GM18868 (cell line): Measurements from ENCODE around the gene CREB5.

Experiments used
- ATAC-seq: cut with Tn5 transposase; IDR thresholded peaks from one replicate; pipeline ENCODE4 v1.9.1; 2021; ENCODE audit warnings: mild to moderate bottlenecking, moderate library complexity; ENCODE audit not compliant: unreplicated experiment

CREB5 gene

DNA sequence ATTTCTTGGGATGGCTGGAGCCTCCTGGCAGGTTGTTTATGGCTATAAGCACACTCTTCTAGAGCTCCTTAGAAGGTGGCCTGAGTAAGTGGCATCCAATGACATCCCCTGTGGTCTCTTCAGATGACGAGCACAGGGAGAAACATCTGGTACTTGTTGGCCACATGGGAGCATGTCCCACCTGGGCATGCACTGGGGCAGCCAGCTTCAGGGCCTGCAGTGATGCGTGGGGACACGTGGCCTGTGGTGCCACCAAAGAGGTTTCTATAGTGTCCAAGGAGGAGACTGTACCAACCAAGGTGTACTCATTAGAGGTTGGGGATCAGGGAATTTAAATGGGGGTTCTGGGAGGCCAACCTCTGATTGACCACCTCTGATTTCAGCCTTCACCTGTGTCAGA lies 420.4 kb downstream of the CREB5 start:
- no peak for ATAC-seq

DNA sequence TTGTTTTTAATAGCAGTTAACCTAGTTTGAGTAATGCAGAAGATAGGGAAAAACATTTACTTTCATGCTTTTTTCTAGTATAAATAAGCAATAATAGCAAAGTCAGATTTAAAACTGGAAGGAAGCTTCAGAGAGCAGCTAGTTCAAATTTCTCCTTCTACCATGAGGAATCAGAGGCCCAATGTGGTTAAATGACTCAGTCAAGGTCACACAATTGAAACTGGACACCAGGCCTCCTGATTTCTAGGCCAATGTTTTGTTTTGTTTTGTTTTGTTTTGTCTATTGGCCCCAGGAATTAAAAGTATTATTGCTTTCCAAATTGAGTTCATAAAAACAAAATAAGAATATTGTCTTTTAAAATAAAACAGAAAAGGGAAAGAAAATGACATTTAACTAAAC lies 423.5 kb downstream of the CREB5 start:
- no peak for ATAC-seq

DNA sequence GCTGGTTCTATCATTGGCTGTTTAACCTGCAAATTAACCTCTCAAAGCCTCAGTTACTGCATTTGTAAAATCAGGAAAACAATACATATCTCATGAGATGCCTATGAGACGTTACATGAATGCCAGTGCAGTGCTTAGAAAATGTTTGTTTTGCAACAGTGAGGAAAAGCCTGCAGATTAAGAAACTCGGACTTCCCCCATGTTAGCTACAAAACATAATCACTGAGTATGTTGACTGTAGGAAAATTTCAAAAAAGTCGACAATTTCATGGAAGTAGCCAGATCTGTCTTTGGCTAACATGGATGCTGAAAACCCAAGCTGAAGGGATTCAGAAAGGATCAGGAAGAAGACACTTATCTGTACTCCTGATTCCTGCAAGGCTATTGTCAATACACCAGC lies 424.4 kb downstream of the CREB5 start:
- no peak for ATAC-seq

DNA sequence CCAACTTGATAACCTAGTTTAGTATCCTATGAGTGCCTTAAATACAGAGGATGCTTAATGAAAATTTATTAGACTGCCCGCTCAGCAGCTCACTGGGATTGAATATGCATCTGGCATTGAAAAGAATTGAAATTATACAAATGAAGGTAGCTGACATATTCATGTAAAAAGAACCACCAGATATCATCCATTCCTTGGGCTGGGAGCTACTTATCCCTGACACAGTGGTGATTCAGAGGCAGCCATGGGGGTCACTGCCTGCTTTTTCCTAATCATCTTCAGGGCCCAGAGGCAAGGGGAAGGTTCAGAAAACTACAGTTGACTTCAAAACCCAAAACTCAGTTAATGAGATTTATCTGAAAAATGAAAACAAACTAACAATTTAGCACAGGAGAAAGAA lies 424.9 kb downstream of the CREB5 start:
- no peak for ATAC-seq

DNA sequence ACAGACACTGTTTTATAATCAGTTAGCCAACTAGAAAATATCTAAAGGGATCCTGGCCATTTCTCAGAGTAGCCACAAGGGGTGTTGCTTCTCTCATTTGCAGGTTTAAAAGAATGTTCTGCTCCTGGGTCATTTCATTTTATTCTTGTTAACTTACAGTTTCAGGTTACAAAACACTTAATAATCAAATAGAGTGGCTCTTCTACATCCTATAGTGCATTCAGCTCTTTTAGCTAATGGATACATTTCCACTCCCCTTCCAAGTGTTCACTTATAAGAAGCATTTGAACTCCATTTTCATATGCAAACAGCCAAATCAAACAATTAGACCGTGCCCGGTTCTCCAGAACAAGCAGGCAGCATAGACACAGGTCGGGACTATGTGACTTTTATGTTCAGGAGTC lies 428.3 kb downstream of the CREB5 start:
- no peak for ATAC-seq

DNA sequence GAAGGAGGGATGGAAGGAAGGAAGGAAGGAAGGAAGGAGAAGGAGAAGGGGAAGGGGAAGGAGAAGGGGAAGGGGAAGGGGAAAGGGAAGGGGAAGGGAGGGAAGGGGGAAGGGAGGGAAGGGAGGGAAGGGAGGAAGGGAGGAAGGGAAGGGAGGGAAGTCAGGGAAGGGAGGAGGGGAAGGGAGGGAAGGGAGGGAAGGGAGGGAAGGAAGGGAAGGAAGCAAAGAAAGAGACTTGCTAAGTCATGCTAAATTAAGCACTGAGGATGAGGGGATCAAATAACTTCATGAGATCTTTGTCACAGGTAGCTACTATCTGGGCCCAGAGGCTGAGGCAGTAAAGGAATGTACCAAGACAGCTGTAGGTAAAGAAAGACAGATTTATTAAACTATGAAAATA lies 429.4 kb downstream of the CREB5 start:
- no peak for ATAC-seq

DNA sequence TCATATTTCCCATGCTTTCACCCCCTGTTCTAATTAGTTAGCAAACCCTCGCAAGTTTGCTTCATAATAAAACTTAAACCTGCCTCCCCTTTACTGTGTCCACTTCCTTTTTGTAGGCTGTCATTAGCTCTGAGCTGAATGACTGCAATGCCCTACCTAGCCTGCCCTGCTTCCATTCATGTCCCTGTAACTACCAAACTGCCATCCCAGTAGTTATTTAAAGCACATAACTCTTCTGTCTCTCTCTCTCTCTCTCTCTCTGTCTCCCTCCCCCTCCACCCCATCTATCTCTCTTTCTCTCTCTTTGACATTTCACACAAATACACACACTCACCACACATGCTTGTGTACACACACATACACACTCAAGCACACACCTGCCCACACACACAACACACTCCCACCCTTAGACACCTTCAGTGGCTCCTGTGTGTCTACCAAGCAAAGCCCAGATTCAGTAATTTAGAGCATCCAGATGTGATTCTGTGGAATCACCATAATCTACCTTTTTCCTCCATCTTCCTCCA lies 430.5 kb downstream of the CREB5 start:
- no peak for ATAC-seq

DNA sequence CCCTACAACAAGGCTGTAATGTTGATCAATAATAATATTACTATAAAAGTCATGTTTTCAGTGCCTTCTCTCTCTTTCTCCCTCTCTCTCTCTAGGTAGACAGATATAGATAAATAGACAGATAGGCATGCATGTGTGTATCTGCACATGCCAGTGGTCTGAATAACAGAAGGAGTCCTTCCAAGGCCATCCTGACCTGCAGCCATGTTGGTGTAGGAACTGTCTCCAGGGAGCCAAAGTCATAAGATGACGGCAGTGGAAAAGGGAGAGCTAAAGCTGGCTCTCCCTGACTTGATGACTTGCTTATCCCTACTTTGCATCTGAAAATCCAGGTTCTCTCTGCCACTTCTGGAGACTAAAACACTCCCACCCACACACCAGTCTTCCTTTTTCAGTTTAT lies 432.8 kb downstream of the CREB5 start:
- ATAC-seq, result no peak

DNA sequence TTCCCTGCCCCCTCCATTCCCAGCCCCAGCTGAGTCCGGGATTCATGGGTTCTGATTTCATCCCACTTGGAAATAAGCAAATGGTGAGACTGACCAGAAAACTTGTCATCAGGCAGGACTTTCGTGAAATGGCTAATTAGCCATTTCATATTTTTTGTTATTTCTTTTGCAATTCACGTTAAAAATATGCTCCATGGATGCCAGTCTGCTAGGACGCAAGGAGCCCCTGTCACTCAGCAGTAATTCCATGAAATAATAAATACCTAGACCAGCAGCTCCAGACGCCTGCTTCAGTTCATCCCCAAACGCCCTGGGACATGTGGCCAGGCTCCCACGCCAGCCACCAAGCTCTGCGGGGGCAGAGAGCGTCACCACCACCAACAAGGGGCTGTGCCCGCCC lies 434.9 kb downstream of the CREB5 start:
- no peak for ATAC-seq

DNA sequence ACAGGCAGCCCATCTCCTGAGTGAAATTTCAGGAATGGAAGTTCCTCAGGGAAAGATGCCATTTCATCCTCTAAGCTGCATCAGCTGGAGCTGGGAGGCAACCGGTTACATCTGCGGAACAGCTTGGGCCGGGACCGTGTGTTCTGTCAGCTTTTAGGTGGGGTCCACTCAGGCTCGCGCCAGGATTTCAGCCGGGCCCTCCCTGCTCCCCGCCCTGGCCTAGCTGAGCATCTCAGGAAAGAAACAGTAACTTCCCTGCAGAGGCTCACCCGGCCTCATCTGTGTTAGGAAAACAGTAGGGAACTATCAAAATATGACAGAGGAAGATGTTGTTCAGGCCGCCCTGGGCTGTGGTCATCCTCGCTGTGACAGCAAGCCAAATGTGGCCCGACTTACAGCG lies 435.4 kb downstream of the CREB5 start:
- no peak for ATAC-seq

DNA sequence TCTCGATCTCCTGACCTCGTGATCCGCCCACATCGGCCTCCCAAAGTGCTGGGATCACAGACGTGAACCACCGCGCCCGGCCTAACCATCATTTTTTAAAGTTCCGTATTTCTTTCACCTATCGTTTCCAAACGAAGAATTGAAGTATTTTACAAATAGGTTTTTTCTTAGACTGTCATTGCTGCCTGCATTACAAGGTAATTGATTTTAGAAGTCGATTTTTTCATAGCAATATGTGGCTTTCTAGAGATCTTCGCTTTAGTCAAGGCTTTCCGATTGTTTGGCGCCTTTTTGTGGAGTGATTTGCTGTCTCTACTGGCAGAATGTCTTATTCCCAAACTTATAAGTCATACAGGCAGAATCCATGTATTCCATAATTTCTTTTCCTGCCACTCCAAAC lies 436.6 kb downstream of the CREB5 start:
- no peak for ATAC-seq

DNA sequence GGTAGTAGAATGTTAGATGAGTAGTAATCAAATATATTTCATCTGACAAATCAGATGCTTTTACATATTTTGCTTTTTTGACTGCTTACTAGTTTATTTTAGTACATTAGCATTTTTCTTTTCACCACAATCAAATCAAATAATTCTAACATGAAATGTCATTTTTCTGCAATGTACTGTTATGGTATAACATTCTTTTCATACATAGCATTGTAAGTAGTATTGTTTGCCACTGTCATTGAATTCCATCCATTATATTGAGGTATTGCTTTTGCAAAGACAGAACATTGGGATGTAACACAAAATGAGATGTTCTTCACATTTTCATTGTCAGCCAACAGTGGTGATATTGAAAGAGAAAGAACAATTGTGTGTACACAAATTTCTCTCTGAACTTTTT lies 438.4 kb downstream of the CREB5 start:
- no peak for ATAC-seq

DNA sequence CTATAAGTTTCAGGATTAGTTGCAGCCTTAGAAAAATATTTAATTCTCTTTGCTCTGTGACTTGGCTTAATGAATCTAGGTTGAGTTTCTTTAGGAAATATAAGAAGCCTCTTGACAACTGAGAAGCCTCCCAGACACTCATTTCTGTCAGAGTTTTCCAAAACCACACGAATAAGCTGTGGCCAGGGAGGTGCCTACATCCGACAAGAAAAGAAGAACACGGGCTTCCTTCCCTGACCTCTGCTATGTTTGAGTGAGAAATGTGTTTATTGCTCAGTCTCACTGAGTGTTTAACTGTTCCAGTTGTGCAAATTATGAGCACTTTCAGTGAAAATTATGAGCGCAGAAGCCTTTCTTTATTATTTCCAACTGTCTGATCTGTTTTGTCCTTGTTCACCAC lies 440.8 kb downstream of the CREB5 start:
- no peak for ATAC-seq

DNA sequence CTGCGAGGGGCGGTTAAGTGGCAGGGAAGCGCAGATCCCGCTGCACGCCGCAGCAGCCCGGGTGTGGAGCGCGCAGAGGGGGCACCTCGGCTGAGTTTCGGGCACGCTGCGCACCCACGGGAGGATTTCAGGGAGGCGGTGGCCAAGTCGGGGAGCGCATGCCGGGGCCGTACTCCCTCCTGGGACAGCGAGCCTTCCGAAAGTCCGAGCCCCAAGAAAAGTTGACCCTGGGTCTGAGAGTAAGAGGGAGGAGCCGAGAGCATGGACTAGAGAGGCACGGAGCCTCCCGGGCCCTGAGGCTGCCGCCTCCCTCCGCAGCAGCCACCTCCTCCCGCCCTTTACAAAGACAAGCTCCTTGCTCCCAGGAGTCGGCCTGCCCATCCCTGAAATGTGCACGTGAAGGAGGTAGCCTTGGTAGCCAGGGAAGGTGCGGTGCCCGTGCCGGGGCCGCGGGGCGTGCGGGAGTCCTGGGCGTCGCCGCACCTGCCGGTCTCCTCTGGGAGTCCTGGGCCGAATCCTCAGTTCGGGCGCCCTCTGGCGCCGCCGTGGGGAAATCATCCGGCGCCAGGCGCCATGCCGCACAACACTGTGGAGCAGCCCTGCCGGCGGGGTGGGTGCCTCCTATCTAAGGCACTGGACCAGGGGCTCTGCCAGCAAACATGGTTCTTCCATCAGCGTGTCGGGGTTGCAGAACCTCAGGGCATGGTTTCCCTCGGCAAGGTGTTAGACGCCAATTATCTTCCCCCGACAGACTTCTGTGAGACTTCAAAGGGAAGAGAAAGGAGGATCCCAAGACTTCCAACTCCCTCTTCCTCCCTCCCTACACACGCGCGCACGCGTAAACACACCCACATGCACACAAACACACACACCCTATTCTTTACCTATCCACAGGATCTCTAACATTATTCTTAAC lies 441.8 kb downstream of the CREB5 start:
- peak; percentile 98 for ATAC-seq

DNA sequence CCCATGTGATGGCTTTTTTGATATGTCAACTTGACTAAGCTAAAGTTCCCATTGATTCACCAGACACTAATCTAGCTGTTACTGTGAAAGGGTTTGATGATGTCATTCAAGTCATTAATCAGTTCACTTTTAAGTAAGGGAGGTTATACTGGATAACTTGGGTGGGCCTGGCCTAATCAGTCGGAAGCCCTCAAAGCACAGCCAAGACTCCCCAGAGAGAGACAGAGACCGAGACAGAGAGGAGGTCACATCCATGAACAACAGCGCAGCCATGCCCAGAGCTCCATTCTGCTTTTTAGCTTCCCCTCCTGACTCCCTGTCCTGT lies 442.4 kb downstream of the CREB5 start:
- no peak for ATAC-seq

DNA sequence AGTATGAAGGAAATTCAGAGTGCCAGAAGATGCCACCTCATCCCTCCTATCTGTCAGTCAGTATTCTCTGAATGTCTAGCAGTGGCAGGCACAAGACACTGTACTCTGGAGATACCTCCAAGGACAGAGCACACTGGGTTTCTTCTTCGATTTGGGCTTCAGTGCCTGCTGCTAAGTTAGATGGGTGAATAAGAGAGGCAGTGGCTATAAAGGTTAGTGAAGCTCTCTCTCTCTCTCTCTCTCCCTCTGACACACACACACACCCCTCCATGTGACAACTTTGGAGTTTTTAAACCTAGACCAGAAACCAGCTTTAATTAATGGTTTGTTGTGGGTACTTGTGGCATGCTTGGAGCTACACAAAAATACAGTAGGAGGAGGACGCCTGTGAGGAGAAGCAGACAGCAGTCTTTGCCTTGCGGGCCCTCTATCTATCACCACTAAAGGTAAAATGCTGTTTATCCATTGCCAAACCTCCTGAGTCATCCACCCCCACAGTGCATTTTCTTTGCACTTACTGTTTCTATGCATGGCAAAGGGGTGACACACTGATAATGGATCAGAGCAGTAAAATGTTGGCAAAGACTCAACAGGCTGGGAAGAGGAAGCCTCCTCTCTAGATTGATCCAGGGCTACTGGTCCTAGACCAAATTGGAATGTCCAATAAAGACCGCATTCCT lies 443.4 kb downstream of the CREB5 start:
- ATAC-seq, result no peak

DNA sequence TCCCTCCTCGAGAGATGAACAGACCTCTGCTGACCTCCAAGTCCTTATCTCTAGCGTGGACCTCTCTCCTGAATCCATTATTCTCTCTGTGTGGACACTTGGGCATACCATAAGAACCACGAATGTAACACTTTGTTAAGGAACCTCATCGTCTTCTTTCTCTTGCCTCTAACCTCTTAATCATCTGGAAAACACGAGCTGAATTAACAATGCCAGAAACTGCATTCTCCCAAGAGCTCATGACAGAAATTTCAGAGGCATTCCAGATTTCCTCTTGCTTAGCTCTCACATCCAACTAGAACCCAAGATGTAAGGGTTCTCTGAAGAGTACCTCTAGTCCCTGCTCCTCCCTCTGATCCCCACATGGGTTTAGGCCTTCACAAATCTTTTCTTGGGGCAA lies 444.3 kb downstream of the CREB5 start:
- no peak for ATAC-seq

DNA sequence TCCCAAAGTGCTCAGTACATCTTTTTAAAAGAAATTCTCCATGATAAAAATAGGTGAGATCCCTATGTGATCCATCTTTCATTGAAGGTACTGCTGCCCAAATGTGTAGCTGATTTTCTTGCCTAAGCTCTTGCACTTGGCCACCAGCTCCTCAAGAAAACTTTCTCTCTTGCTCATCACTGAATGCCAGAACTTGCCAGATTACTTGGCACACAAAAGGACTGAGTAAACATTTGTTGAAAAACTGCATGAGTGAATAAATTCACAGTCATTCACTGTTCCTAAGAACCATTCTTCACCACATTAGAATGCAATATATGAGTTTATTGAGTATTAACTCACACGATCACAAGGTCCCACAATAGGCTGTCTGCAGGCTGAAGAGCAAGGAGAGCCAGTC lies 445.9 kb downstream of the CREB5 start:
- ATAC-seq, result no peak

DNA sequence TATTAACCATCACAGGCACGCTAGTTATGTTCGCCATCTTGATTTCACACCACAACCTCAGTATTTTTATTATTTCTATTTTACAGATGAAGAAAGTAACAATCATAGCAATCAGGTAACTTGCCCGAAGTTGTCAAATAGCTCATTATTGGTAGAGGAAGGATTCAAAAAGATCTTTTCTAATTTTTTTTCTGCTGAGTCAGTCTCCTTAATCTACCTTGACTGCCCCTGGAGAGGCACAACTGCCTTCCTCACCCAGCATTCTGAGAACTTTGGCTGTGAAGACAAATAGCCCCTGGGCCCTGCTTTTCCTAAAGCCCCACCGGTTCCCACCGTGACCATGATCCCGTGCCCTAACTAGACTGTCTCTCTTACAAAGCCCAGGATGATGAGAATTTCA lies 446.6 kb downstream of the CREB5 start:
- ATAC-seq, result no peak

DNA sequence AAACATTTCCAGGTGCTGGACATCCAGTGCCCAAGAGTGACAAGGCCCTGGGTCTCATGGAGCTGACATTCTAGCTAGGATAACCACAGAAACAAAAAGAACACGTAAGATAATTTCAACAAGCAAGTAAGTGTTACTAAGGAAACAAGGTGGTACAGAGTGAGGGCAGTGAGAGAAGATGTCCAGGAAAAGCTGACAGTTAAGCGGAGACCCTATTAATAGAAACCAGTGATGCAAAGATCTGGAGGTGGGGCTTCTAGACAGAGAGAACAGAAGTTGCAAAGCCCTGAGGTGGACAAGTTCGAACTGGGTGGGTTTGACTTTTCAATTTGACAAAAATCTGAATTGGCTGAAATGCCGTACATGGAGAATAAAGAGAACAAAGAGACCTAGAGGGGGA lies 449.5 kb downstream of the CREB5 start:
- no peak for ATAC-seq

DNA sequence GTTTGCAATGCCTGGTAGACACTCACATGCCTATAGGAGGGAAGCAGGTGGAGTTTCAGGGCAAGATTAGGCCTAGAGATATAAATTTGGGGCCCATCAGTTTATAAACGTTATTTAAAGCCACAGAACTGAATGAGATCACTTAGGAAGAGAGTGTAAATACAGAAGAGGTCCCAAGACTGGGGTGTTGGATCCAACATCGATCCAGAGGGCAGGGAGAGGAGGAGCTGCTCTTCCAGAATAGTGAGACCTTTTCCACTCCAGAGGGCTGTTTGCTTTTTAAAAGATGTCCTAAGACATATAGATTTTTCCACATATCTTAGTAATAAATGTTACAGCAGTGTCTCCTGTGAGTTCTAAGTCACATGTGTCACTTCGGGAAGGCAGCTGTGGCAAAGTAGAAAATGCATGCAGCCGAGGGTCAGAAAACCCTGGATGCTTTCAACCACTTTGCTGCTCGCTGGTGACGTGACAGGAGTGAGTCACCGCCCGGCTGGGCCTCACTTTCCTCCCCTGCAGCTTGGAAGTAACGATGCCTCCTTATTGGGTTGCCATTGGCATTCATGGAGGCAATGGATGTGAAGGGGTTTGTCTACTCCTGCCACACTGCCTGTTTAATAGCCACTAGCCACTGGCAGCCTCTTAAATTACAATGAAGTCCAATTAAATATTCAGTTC lies 450.4 kb downstream of the CREB5 start:
- ATAC-seq, result no peak

DNA sequence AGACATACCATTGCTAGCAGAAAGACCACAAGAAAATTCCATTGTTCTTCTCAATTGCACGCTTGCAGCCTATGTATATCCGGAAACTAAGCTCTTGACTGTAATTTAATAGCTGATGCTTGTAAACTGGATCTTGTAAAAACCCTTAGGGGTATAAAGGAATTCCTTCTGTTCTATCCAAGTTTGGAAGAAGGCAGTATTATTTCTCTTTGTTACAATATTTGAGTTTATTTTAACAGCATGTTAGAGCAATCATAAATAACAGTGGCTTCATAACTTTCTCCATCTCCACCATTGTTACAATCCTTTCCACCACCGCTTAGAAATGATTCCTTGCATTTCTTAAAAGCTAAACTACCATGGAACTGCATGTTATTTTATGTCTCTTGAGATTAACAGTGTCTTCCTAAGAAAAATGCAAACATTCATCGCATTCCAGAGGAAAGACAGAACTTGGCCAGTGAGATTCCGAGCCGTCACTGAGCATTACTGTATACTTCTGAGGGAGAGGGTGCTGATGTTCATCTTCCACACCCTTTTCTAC lies 453.4 kb downstream of the CREB5 start:
- no peak for ATAC-seq
